ENCODE data around the gene USH1G.
"Not testable (repeated sequence)": the region's sequence is repeated elsewhere in the genome, so short reads cannot be mapped to it uniquely, and the experiment has no call there.

Gene USH1G

DNA sequence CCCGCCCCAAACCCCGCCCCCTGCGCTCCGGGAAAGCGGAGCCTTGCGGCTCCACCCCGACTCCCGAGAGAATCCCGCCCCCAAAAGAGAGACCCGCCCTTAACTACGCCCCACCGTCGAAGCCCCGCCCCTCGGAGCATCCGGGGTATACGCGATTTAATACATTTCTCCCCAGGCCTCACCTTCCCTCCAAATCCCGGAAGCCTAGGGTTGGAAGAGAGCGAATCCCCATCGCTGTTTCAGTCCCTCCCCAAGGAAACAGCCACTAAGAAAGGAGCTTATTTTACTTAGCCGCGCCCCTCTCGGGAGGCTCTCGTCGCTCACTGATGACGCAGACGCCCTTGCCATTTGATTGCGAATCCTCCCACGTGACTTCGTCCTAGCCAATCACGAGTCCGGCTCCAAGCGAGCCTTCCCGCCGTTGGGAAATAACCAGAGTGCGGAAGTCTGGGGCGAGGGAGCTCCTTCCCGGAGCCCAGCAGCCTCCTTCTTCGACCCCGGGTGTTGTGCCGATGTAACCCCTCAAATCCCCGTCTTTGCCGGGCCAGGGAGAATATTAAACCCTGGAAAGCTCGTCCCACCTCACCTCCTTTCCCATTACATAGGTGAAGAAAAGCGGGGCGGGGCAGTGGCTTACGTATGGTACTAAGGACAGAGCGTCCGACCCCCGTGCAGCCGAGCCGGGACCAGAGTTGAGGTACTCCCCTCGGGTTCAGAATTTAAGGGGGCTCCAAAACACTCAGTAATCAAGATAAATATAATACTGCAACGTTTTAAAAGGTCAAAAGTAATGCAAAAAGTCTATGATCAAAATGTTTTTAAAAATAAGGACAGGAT is 49.8 kb downstream of the USH1G start:
- peak; percentile 100 for DNase-seq

DNA sequence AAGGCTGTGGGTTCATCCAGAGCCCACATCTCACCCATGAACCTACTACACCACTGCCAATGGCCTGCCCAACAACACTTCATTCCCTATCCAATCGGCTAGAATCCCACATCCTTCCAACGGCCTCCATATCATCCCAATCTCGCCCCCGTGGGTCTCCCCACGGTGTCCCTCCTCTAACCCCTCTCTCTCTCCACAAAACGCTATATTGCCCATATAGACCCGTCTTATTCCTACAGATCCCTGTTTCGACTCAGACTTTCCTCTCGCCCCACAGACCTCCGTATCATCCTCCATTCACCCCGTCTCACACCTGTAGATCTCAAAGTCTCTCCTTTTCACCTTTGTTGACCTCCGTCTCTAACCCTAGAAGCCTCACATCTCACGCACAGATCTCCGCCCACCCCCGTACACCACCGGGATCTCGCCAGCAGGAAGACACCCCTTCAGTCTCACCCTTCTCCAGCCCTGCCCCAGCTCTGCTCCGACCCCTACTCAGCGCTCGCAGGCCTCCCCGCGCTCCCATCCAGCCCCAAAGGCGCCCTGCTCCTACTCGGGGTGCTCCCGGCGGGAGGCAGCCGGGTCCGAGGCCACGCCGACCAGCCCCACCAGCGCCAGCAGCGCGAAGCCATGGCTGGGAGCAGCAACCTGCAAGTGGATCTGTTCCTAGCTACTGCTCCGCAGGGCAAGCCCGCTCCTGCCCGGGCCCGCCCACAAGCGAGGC is 50.6 kb downstream of the USH1G start, which contains the start of gene FDXR:
TSS of gene FDXR (minus strand) at position 682 of the 724 bp plus-strand sequence. CDS start at position 632, 50 bp downstream.
- no peak for DNase-seq

DNA sequence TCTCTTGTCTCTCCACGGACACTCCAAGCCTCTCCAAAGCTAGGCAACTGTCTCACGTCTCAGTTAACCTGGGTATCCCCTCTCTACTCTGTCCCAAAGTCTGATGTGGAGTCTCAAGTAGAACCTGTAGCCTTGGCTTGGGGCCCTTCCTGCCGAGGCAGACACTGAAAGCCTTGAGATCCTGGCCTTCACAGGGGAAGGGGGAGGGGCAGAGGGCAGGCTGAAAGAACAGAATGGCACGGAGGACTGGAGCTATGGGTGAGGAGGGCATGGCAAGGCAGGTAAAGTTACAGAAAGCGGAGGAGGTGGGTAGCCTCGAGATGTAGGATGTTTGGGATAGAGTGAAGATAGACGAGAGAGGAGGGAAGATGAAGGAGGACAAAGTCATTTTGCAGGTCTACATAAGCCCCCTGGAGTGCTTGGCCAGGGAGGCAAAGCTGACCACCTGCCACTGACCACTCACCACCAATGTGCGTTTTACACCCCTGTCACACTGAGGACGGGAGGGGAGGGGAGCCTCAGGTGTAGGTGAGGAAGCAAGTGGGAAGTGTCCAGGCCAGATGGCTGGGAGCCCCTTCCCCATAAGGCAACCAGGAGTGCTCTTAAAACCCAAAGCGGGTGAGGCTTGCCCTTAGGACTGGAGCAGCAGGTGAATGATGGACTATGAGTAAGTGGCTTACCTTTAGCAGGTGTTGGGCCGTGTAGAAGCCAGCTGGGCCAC is 51.5 kb downstream of the USH1G start:
- DNase-seq, result no peak

DNA sequence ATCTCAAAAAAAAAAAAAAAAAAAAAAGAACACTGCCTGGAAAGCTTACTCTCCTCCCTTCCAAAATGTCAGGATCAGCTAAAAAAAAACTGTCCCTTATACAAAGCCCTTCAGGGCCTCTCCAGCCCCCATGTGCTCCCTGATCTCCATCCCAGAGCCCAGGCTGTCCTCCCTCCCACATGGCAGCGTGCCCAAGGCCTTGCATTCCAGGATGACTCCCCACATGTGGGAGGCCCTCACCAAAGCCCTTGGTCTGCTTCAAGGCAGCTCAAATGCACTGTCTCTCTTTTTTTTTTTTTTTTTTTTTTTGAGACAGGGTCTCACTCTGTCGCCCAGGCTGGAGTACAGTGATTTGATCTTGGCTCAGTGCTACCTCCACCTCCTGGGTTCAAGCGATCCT is 52.5 kb downstream of the USH1G start:
- no peak for DNase-seq

DNA sequence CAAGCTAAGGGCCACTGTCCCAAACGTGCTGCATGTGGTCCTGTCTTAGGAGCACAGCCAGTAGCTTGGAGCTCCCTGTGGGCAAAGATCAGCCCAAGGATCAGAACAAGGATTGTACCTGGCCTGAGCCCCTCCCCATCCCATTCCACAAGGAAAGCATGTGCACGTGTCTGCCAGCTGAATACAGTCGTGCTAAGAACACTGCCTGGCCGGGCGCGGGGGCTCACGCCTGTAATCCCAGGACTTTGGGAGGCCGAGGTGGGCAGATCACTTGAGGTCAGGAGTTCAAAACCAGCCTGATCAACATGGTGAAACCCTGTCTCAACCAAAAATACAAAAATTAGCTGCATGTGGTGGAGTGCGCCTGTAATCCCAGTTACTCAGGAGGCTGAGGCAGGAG is 53.0 kb downstream of the USH1G start:
- not testable (repeated sequence) for DNase-seq

DNA sequence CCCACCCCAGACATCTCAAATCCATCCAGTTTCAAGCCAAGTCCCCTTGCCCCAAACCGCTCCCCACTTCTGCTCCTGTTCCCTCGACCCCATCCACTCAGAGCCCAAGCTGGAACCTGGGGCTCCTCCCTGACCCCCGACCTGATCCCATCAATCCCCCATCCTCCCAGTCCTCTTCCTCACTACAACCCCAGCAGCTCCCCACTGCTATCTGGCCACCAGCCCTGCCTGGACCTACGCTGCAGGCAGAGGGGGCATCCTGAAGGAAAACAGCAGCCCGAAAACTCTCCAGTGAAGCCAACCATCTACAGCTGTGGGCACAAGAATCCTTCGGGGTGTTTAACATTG is 54.2 kb downstream of the USH1G start:
- DNase-seq, result no peak

DNA sequence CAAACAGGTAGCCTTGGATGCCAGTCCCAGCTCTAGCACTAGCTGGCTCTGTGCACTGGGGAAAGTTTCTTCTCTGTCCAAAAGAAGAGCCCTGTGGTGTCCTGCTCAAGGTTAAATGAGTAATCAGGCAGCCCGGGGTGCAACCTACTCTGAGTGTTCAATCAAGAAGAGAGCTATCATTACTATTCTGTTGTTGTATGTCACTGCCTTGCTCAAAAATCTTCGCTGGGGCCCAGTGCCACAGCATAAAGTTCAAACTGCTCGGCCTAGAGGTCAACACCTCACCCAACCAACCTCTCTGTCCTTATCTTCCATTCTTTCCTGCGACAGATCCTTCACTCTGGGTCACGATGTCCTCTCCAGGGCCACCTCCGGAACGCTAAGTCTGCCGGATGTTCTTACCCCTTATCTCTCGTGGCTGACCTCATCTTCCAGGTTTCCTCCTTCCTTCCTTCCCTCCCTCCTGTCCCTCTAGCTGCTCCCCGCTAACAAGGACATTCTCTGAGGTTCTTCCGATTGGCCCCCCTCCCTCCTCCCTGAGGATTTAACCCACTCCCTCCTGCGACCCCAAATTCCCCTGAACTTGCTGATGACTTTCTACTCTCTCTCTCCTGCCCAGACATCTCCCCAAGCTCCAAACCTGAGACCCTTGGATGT is 54.7 kb downstream of the USH1G start:
- no peak for DNase-seq

DNA sequence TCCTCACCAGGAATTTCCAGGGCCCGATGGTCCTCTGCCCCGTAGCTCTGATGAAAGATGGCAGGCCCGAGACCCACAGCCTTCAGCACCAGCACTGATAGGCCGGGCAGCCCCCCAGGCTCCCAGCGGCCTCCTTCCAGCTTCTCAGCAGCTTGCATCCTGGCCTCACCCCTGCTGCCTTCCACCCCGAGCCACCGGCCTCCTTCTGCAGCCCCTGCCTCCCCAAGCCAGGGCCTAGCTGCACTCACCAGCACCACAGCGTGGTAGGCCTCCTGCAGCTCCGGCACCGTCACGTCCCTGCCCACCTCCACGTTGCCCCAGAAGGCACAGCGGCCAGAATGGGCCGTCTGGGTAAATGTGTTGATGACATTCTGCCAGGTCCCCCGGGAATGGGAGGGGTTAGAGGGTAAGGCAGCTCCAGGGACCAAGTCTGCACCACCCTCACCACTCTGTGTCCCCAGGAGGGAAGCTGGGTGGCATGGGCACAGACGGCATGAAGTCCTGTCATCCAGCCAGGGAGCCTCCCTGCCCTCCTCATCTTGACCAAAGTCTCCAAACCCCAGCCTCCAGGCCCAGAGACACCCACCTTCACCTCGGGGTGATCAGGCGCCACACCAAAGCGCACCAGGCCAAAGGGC is 56.7 kb downstream of the USH1G start:
- no peak for DNase-seq

Measured in NCI-H2081 (cell line).